PFSK-1 (cell line): ENCODE results near the gene IGF2BP3.

ENCODE experiments used
- FOXP2 ChIP-seq: optimal IDR thresholded peaks from 2 replicates; pipeline ENCODE3; 2011; ENCODE audit warnings: borderline replicate concordance, control low read depth, inconsistent platforms; ENCODE audit not compliant: insufficient read depth; ENCODE audit errors: extremely low read length, extremely low read depth
- POLR2AphosphoS5 ChIP-seq: IDR thresholded peaks from 2 replicates; pipeline ENCODE4 v1.6.1; 2012; ENCODE audit warnings: low read depth, mild to moderate bottlenecking, control low read depth, low read length, moderate library complexity
- REST ChIP-seq, 2 experiments: IDR thresholded peaks; 2 replicates each; pipeline versions ENCODE4 v1.6.1 to v1.8.0; 2011 to 2012; ENCODE audit warnings: low read depth in 2 of 2, low read length in 2 of 2, control low read depth in 1 of 2, inconsistent platforms in 1 of 2, mild to moderate bottlenecking in 1 of 2, moderate library complexity in 1 of 2; ENCODE audit not compliant: insufficient read depth in 1 of 2
- SIN3A ChIP-seq: IDR thresholded peaks from 2 replicates; pipeline ENCODE4 v1.6.1; 2012; ENCODE audit warnings: mild to moderate bottlenecking, low read length, moderate library complexity, borderline replicate concordance; ENCODE audit not compliant: insufficient read depth
- TAF1 ChIP-seq: IDR thresholded peaks from 2 replicates; pipeline ENCODE4 v1.6.1; 2012; ENCODE audit warnings: low read length, control low read depth, borderline replicate concordance; ENCODE audit not compliant: insufficient read depth

The IGF2BP3 gene

GRCh38 chr7:23477962-23478866 lies 7.9 kb upstream of the IGF2BP3 start:
- no peak for TF ChIP-seq REST (IDR thresholded peaks at IDR 0.05; ENCODE audit: insufficient read depth in 1 of 2, low read depth in 2 of 2, low read length in 2 of 2)

- TF ChIP-seq TAF1: no peak
- no peak for TF ChIP-seq SIN3A
- TF ChIP-seq REST (IDR thresholded peaks at IDR 0.05; ENCODE audit: insufficient read depth in 1 of 2, low read depth in 2 of 2, low read length in 2 of 2): no peak
- no peak for TF ChIP-seq POLR2AphosphoS5
- no peak for TF ChIP-seq FOXP2
Observed at GRCh38 chr7:23477157-23477499, 6.8 kb upstream of the IGF2BP3 start.

DNA sequence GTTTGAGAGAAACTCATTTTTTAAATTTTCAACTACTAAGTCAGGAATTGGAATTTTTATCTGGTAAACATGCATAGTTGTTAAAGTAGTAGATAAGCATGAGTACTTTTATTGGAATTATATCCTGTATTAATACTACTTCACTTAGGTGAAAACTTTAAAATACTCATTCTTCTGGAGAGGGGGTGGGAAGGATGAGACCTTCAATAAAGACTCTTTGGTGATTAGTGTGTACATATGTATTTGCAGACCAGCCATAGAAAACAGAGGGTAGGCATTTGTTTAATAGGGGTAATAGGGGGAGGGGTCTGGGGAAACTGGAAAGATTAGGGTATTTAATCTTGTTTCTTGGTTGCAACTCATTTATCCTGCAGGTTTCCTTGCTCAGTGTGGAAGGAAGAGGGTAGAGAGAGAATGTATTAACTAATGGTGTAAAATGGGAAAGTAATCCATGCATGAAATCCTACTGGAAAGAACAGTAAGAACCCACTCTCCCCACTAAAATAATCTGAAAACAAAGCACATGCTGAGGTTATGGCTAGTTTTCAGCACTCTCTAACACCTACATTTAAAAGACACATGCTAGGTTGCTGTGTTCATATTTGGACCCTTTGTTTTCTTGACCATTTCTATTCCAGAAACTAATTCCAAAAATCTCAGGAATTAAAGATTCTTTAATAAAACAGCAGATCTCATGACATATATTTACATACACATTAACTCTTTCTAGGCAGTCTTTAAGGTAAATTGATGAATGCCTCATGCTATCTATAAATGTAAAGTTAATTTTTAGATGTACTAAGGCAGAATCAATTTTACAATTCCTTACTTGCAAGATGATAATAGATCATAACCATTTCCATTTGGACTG lies 6.2 kb upstream of the IGF2BP3 start:
- TF ChIP-seq REST (IDR thresholded peaks at IDR 0.05; ENCODE audit: insufficient read depth in 1 of 2, low read depth in 2 of 2, low read length in 2 of 2) (no peak), SIN3A (no peak), POLR2AphosphoS5 (no peak), TAF1 (no peak), FOXP2 (no peak)

- TF ChIP-seq SIN3A (no peak), POLR2AphosphoS5 (no peak), FOXP2 (no peak), TAF1 (no peak), REST (IDR thresholded peaks at IDR 0.05; ENCODE audit: insufficient read depth in 1 of 2, low read depth in 2 of 2, low read length in 2 of 2) (no peak)
Observed at GRCh38 chr7:23475576-23475839, 5.2 kb upstream of the IGF2BP3 start.
